B cell (primary cell): ENCODE data around the gene NFKBIB. TPM values are rescaled to one million over a fixed set of nuclear protein-coding genes. Genes with fewer than 3 reads are reported as not detected.

Experiments used
- ATAC-seq: fragments of 200-7000 bp; cut with Tn5 transposase; one replicate; pipeline ENCODE4 v1.10.0; 2021; ENCODE audit warnings: low read depth, mild to moderate bottlenecking, moderate number of reproducible peaks, moderate library complexity
- CTCF ChIA-PET: fragments of 350-600 bp; sonication (Branson Sonifier 250); formaldehyde crosslinking; loops from one replicate; lab custom pipeline; 2021; ENCODE audit warnings: antibody characterized with exemption, inconsistent platforms; lab: Charles Lee
- POLR2A ChIA-PET: fragments of 350-600 bp; sonication (Branson Sonifier 250); formaldehyde crosslinking; loops from one replicate; lab custom pipeline; 2021; ENCODE audit warnings: antibody characterized with exemption; lab: Charles Lee
- DNase-seq: peaks from one replicate; pipeline ENCODE4 v3.0.0; 2013
- H2AFZ ChIP-seq: 2 replicates; pipeline ENCODE4 v1.6.1; 2012; ENCODE audit warnings: mild to moderate bottlenecking, low read depth, low read length; ENCODE audit not compliant: insufficient read depth, poor library complexity, severe bottlenecking
- H3K27ac ChIP-seq, 2 donors: 1 replicate in 1 of 2; 2 replicates in 1 of 2; pipeline ENCODE4 v1.5.1; 2012 to 2013; ENCODE audit warnings: low read length in 2 of 2, mild to moderate bottlenecking in 2 of 2, moderate library complexity in 1 of 2
- H3K27me3 ChIP-seq, 4 experiments: fragments of 200-600 bp in 1 of 4; sonication (generic) in 1 of 4; replicated peaks in 1 of 4; 1 replicate in 2 of 4; 2 replicates in 2 of 4; pipeline versions ENCODE4 v1.6.1 to v1.7.0; 2013 to 2016; ENCODE audit warnings: low read length in 3 of 4, mild to moderate bottlenecking in 2 of 4, mixed read lengths in 1 of 4, moderate library complexity in 1 of 4; ENCODE audit not compliant: insufficient read depth in 4 of 4, control insufficient read depth in 3 of 4; ENCODE audit errors: control extremely low read depth in 1 of 4
- H3K36me3 ChIP-seq, 2 experiments: replicated peaks in 1 of 2; 1 replicate in 1 of 2; 2 replicates in 1 of 2; pipeline versions ENCODE4 v1.6.1 to v1.7.1; 2013; ENCODE audit warnings: low read length in 1 of 2; ENCODE audit not compliant: insufficient read depth in 2 of 2, control insufficient read depth in 1 of 2; ENCODE audit errors: control extremely low read depth in 1 of 2, extremely low read depth in 1 of 2
- H3K4me1 ChIP-seq, 2 donors: fragments of 200-600 bp in 1 of 2; sonication (generic) in 1 of 2; 1 replicate in 1 of 2; 2 replicates in 1 of 2; pipeline versions ENCODE4 v1.5.1 to v1.6.1; 2013 to 2017; ENCODE audit warnings: low read length in 2 of 2; ENCODE audit not compliant: control insufficient read depth in 2 of 2, insufficient read depth in 2 of 2
- H3K4me2 ChIP-seq: replicated peaks from 2 replicates; pipeline ENCODE3; 2012; ENCODE audit warnings: mild to moderate bottlenecking, low read depth, low read length; ENCODE audit not compliant: poor library complexity, severe bottlenecking
- H3K4me3 ChIP-seq, 5 experiments: fragments of 200-600 bp in 1 of 5; sonication (generic) in 1 of 5; 1 replicate in 3 of 5; 2 replicates in 2 of 5; pipeline versions ENCODE4 v1.5.1 to v1.7.0; 2011 to 2016; ENCODE audit warnings: low read length in 4 of 5, mild to moderate bottlenecking in 4 of 5, low read depth in 2 of 5, control low read depth in 1 of 5, moderate library complexity in 1 of 5; ENCODE audit not compliant: insufficient read depth in 1 of 5; ENCODE audit errors: control extremely low read depth in 1 of 5, extremely low read depth in 1 of 5
- H3K79me2 ChIP-seq: fragments of 200-600 bp; sonication (generic); one replicate; pipeline ENCODE4 v1.6.0; 2016; ENCODE audit warnings: low read length; ENCODE audit not compliant: control insufficient read depth, insufficient read depth
- H3K9ac ChIP-seq: fragments of 200-600 bp; sonication (generic); 2 replicates; pipeline ENCODE4 v1.6.1; 2017; ENCODE audit warnings: mild to moderate bottlenecking, low read length, moderate library complexity
- H3K9me3 ChIP-seq, 3 donors: one replicate each; pipeline versions ENCODE4 v1.6.1 to v1.7.1; 2013; ENCODE audit warnings: low read length in 2 of 3; ENCODE audit not compliant: control insufficient read depth in 2 of 3, insufficient read depth in 1 of 3; ENCODE audit errors: control extremely low read depth in 1 of 3
- H4K20me1 ChIP-seq: 2 replicates; pipeline ENCODE4 v1.6.0; 2012; ENCODE audit warnings: mild to moderate bottlenecking, low read length; ENCODE audit not compliant: insufficient read depth, control insufficient read depth, poor library complexity, severe bottlenecking
- H3K27ac Mint-ChIP-seq: one replicate; pipeline ENCODE4 v1.8.0; 2021; ENCODE audit warnings: mixed read lengths
- H3K27me3 Mint-ChIP-seq: one replicate; pipeline ENCODE4 v1.8.0; 2021; ENCODE audit warnings: mixed read lengths
- H3K4me1 Mint-ChIP-seq: one replicate; pipeline ENCODE4 v1.8.0; 2021; ENCODE audit warnings: mixed read lengths
- H3K4me3 Mint-ChIP-seq: one replicate; pipeline ENCODE4 v1.8.0; 2021; ENCODE audit warnings: mixed read lengths
- H3K9me3 Mint-ChIP-seq: one replicate; pipeline ENCODE4 v1.8.0; 2022; ENCODE audit warnings: mixed read lengths; ENCODE audit not compliant: insufficient read depth
- EZH2 ChIP-seq: IDR thresholded peaks from 2 replicates; pipeline ENCODE4 v1.6.1; 2012; ENCODE audit warnings: borderline replicate concordance, low read depth, mild to moderate bottlenecking, moderate library complexity, low read length; ENCODE audit not compliant: insufficient read depth, poor library complexity, severe bottlenecking
- WGBS: methylation state at CpG from one replicate; pipeline ENCODE4 v1.1.5; 2013; ENCODE audit warnings: missing lambda C conversion rate; ENCODE audit not compliant: insufficient coverage; 5-methylcytosine and 5-hydroxymethylcytosine counted together
- intact Hi-C: fragments of 100-400 bp; cut with micrococcal nuclease; formaldehyde crosslinking; loops from one replicate; pipeline ENCODE4 v1.10.0; 2022
- polyA plus RNA-seq: library from polyadenylated mRNA; depleted of rRNA; stranded (reverse); fragments of >200 nt; gene quantifications from 2 replicates; pipeline ENCODE4 v1.2.3, GENCODE V29; 2012
- total RNA-seq, 2 donors: library from RNA; stranded (reverse); fragments of 120-200 nt in 1 of 2; gene quantifications; 1 replicate in 1 of 2; 2 replicates in 1 of 2; pipeline versions ENCODE4 v1.2.3 to v1.2.4, GENCODE V29; 2013 to 2022
- TF ChIP-seq, protein P1 (sequence below): fragments of 200-600 bp; IDR thresholded peaks from one replicate; pipeline ENCODE4 v1.8.0; 2022; ENCODE audit warnings: antibody characterized with exemption, mild to moderate bottlenecking

The NFKBIB gene
- total and polyA plus RNA-seq, 2 donors (not counting 1 experiment from before 2014, with no cell fraction given): 30.3 to 54.4 TPM

DNA sequence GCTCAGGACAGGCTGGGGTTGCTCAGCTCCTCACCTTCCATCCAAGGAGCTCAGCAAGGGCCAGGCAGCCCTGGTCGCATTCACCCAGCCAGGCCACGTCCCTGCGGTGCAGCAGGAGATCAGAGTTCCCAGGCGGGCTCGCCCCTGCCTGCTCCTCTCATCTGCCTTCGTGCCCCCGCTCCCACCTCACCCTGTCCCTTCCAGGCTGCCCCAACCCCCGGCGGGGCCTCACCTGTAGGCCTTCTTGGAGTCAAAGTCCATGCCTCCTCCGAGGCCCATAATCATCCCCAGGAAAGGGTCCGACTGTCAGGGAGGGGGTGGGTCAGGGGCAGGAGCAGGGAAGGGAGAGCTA, 20.4 kb upstream of the NFKBIB start:
- H3K9ac ChIP-seq: peak overlapping the region; percentile 70
- H3K9me3 ChIP-seq: no peaks in the 10 kb centered on the region
- peaks cover 0 to 15% of the 10 kb centered on the region in 2 experiments for H3K36me3 ChIP-seq
- intact Hi-C loops: loop anchor here (2.0 kb wide), 2 partner anchors 15 to 19 kb away; partner anchors contain the start of genes NFKBIB and SIRT2
- H2AFZ ChIP-seq: peak overlapping the region; percentile 86
- Mint-ChIP-seq H3K27ac (peak overlapping the region; percentile 100), H3K27me3 (no peaks in the 10 kb centered on the region), H3K4me1 (peaks cover 41% of the 10 kb centered on the region), H3K9me3 (no peaks in the 10 kb centered on the region), H3K4me3 (no peak overlapping the region)
- no peaks in the 10 kb centered on the region for H4K20me1 ChIP-seq
- H3K4me3 ChIP-seq: peak overlapping the region in 1 of 5 experiments; percentile 73
- peaks cover 12% of the 10 kb centered on the region for H3K79me2 ChIP-seq
- POLR2A ChIA-PET: interaction anchor here (0.9 to 4.2 kb wide), 3 partner anchors 9 to 31 kb away, joined by 3 to 24 read pairs (median 23); partner anchors contain the start of gene HNRNPL
- H3K4me1 ChIP-seq: peaks cover 35 to 44% of the 10 kb centered on the region in 2 donors
- WGBS: 94% methylated on average over 8 of the region's 11 CpGs
- DNase-seq (no peak), ATAC-seq (no peak)
- CTCF ChIA-PET: interaction anchor here (0.9 to 5.8 kb wide), 8 partner anchors 8 to 477 kb away, joined by 3 to 43 read pairs (median 12); partner anchors contain the start of genes ECH1 and FAM98C
- TF ChIP-seq, protein P1, sequence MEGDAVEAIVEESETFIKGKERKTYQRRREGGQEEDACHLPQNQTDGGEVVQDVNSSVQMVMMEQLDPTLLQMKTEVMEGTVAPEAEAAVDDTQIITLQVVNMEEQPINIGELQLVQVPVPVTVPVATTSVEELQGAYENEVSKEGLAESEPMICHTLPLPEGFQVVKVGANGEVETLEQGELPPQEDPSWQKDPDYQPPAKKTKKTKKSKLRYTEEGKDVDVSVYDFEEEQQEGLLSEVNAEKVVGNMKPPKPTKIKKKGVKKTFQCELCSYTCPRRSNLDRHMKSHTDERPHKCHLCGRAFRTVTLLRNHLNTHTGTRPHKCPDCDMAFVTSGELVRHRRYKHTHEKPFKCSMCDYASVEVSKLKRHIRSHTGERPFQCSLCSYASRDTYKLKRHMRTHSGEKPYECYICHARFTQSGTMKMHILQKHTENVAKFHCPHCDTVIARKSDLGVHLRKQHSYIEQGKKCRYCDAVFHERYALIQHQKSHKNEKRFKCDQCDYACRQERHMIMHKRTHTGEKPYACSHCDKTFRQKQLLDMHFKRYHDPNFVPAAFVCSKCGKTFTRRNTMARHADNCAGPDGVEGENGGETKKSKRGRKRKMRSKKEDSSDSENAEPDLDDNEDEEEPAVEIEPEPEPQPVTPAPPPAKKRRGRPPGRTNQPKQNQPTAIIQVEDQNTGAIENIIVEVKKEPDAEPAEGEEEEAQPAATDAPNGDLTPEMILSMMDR: no peak
- TF ChIP-seq EZH2: no peak
- peak overlapping the region; percentile 92 for H3K4me2 ChIP-seq
- peak overlapping the region; percentile 94 to 98 for H3K27ac ChIP-seq
- H3K27me3 ChIP-seq: no peaks in the 10 kb centered on the region

DNA sequence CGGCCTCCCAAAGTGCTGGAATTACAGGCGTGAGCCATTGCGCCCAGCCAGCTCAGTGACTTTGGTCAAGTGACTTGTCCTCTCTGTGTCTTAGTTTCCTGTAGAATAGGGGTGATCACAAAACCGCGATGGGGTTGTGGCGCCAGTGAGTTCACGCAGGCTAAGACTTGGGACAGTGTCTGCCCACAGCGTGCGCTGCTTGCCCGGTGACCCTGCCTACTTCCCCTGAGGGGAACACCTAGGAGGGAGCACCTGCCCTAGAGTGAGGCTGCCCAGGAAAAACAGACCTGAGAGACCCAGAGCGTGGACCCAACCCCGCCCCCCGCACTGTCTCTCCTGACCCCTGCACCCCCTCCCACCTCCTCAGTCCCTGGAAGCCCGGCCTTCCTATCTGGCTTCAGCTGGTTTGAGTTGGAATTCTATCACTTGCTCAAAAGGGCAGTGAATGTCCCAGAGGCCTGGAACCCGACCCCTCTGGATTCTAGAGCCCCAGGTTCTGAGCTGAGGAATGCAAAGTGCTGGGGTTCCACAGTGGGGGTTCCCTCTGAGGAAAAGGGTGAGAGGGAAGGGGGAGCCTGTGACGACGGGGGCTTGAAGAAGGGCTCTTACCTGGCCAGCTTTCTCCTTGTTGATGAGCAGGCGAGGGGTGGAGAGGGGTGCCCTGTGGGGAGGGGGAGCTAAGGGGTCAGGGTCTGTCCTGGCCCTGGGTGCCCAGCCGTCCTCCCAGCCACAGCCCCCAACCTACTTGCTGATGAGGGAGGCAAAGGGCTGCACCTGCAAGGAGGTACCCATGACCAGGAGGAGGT, 19.5 kb upstream of the NFKBIB start:
- ChIA-PET POLR2A (interaction anchor here (1.1 to 4.2 kb wide), 2 partner anchors 11 to 29 kb away, joined by 3 to 23 read pairs; no protein-coding TSS in a partner anchor), CTCF (interaction anchor here (1.0 to 4.0 kb wide), 4 partner anchors 10 to 49 kb away, joined by 3 to 21 read pairs (median 12); partner anchors contain the start of gene ECH1)
- Histone ChIP-seq H3K9me3 (no peaks in the 10 kb centered on the region), H3K27me3 (no peaks in the 10 kb centered on the region), H3K9ac (no peak overlapping the region), H3K4me1 (peaks cover 35 to 44% of the 10 kb centered on the region in 2 donors), H3K4me2 (no peak overlapping the region), H3K4me3 (no peak overlapping the region), H3K79me2 (peaks cover 12% of the 10 kb centered on the region), H2AFZ (no peak overlapping the region), H3K36me3 (peaks cover 0 to 15% of the 10 kb centered on the region in 2 experiments), H4K20me1 (no peaks in the 10 kb centered on the region), H3K27ac (peak overlapping the region; percentile 94 to 98)
- no peak for TF ChIP-seq EZH2
- TF ChIP-seq, protein P1: no peak
- 98% methylated on average over 13 of the region's 19 CpGs for WGBS
- Mint-ChIP-seq H3K4me1 (peaks cover 41% of the 10 kb centered on the region), H3K9me3 (no peaks in the 10 kb centered on the region), H3K27me3 (no peaks in the 10 kb centered on the region), H3K4me3 (no peak overlapping the region), H3K27ac (peak overlapping the region; percentile 100)
- no peak for DNase-seq
- intact Hi-C loops: no loop called here
- ATAC-seq: no peak
